ENCODE measurements around the gene SPHK2. TPM values are rescaled to one million over a fixed set of nuclear protein-coding genes. Genes with fewer than 3 reads are reported as not detected.

The SPHK2 gene
- total and polyA plus RNA-seq, 2 experiments from 2014 or later: 18.3 to 50.3 TPM

DNA sequence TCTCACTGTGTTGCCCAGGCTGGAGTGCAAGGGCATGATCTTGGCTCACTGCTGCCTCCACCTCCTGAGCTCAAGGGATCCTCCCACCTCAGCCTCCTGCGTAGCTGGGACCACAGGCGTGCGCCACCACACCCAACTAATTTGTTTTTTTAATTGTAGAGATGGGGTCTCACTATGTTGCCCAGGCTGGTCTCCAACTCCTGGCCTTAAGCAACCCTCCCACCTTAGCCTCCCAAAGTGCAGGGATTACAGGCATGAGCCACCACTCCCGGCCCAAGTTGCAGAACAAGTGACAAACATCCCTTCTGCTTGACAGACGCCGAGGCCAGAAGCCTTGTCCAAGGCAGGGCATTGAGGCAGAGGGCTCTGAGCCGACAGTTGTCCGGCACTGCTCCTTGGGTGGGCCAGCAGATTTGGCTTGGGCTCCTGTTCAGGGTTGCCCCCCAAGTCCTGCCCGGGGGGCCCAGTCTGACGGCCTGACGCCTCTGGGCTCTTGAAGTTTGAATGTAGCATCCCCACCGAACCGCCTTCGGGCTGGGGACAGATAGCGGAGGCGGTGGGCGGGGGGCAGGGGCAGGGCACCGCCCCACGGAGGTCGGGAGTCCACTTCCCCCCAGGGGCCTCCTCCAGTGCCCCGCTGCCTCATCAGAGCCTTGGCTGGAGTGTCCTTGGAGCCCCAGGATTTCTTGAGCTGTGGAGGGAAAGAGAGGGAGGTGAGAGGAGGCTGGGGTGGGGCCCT lies 18.5 kb upstream of the SPHK2 start:
- peaks cover 6% of the 10 kb centered on the region; the same call in 2 of the 3 replicates for H3K4me1 Mint-ChIP-seq
- H3K4me3 Mint-ChIP-seq: no peak overlapping the region
- DNase-seq (ENCODE audit: low spot score): no peak
- Histone ChIP-seq H3K4me1 (ENCODE audit: insufficient read depth) (no peaks in the 10 kb centered on the region), H3K27ac (ENCODE audit: low read depth) (no peak overlapping the region), H3F3A (replicated peaks; ENCODE audit: low read depth) (no peaks in the 10 kb centered on the region), H3K4me2 (no peak overlapping the region), H4K20me1 (replicated peaks; ENCODE audit: insufficient read depth) (no peaks in the 10 kb centered on the region), H3K4me3 (no peak overlapping the region), H3K36me3 (ENCODE audit: insufficient read depth) (no peaks in the 10 kb centered on the region), H2AFZ (no peak overlapping the region), H3K79me2 (replicated peaks; ENCODE audit: insufficient read depth) (no peaks in the 10 kb centered on the region), H3K9me2 (ENCODE audit: insufficient read depth) (no peaks in the 10 kb centered on the region), H3K27me3 (ENCODE audit: insufficient read depth) (no peaks in the 10 kb centered on the region)
- no peaks in the 10 kb centered on the region for H3K9me3 Mint-ChIP-seq
- peaks cover 9% of the 10 kb centered on the region for H3K27me3 Mint-ChIP-seq (ENCODE audit: insufficient read depth, low read depth, poor library complexity)
- no peak overlapping the region for H3K27ac Mint-ChIP-seq
- TF ChIP-seq ZNF331 (CRISPR knock-in tag; IDR thresholded peaks at IDR 0.05; ENCODE audit: low read depth) (no peak), CTCF (conservative IDR thresholded peaks at IDR 0.05; ENCODE audit: low read depth in 2 of 2) (no peak), POLR2AphosphoS5 (IDR thresholded peaks at IDR 0.05; ENCODE audit: low read depth) (no peak), CREB1 (CRISPR knock-in tag; IDR thresholded peaks at IDR 0.05; ENCODE audit: low read depth) (no peak), JUNB (IDR thresholded peaks at IDR 0.05; ENCODE audit: unreplicated experiment) (no peak), EZH2 (IDR thresholded peaks at IDR 0.05; ENCODE audit: low read depth, unreplicated experiment) (no peak), REST (IDR thresholded peaks at IDR 0.05; ENCODE audit: unreplicated experiment) (no peak), STAT1 (IDR thresholded peaks at IDR 0.05; ENCODE audit: unreplicated experiment) (no peak), NANOG (IDR thresholded peaks at IDR 0.05; ENCODE audit: borderline replicate concordance) (no peak), ZNF114 (CRISPR knock-in tag; IDR thresholded peaks at IDR 0.05) (no peak), EZH2phosphoT487 (IDR thresholded peaks at IDR 0.05; ENCODE audit: unreplicated experiment) (no peak)
- TF ChIP-seq, protein P1, sequence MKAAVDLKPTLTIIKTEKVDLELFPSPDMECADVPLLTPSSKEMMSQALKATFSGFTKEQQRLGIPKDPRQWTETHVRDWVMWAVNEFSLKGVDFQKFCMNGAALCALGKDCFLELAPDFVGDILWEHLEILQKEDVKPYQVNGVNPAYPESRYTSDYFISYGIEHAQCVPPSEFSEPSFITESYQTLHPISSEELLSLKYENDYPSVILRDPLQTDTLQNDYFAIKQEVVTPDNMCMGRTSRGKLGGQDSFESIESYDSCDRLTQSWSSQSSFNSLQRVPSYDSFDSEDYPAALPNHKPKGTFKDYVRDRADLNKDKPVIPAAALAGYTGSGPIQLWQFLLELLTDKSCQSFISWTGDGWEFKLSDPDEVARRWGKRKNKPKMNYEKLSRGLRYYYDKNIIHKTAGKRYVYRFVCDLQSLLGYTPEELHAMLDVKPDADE (IDR thresholded peaks at IDR 0.05): no peak
- TF ChIP-seq, protein P2, sequence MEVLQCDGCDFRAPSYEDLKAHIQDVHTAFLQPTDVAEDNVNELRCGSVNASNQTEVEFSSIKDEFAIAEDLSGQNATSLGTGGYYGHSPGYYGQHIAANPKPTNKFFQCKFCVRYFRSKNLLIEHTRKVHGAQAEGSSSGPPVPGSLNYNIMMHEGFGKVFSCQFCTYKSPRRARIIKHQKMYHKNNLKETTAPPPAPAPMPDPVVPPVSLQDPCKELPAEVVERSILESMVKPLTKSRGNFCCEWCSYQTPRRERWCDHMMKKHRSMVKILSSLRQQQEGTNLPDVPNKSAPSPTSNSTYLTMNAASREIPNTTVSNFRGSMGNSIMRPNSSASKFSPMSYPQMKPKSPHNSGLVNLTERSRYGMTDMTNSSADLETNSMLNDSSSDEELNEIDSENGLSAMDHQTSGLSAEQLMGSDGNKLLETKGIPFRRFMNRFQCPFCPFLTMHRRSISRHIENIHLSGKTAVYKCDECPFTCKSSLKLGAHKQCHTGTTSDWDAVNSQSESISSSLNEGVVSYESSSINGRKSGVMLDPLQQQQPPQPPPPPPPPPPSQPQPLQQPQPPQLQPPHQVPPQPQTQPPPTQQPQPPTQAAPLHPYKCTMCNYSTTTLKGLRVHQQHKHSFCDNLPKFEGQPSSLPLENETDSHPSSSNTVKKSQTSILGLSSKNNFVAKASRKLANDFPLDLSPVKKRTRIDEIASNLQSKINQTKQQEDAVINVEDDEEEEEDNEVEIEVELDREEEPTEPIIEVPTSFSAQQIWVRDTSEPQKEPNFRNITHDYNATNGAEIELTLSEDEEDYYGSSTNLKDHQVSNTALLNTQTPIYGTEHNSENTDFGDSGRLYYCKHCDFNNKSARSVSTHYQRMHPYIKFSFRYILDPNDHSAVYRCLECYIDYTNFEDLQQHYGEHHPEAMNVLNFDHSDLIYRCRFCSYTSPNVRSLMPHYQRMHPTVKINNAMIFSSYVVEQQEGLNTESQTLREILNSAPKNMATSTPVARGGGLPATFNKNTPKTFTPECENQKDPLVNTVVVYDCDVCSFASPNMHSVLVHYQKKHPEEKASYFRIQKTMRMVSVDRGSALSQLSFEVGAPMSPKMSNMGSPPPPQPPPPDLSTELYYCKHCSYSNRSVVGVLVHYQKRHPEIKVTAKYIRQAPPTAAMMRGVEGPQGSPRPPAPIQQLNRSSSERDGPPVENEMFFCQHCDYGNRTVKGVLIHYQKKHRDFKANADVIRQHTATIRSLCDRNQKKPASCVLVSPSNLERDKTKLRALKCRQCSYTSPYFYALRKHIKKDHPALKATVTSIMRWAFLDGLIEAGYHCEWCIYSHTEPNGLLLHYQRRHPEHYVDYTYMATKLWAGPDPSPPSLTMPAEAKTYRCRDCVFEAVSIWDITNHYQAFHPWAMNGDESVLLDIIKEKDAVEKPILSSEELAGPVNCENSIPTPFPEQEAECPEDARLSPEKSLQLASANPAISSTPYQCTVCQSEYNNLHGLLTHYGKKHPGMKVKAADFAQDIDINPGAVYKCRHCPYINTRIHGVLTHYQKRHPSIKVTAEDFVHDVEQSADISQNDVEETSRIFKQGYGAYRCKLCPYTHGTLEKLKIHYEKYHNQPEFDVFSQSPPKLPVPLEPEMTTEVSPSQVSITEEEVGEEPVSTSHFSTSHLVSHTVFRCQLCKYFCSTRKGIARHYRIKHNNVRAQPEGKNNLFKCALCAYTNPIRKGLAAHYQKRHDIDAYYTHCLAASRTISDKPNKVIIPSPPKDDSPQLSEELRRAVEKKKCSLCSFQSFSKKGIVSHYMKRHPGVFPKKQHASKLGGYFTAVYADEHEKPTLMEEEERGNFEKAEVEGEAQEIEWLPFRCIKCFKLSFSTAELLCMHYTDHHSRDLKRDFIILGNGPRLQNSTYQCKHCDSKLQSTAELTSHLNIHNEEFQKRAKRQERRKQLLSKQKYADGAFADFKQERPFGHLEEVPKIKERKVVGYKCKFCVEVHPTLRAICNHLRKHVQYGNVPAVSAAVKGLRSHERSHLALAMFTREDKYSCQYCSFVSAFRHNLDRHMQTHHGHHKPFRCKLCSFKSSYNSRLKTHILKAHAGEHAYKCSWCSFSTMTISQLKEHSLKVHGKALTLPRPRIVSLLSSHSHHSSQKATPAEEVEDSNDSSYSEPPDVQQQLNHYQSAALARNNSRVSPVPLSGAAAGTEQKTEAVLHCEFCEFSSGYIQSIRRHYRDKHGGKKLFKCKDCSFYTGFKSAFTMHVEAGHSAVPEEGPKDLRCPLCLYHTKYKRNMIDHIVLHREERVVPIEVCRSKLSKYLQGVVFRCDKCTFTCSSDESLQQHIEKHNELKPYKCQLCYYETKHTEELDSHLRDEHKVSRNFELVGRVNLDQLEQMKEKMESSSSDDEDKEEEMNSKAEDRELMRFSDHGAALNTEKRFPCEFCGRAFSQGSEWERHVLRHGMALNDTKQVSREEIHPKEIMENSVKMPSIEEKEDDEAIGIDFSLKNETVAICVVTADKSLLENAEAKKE (CRISPR knock-in tag; IDR thresholded peaks at IDR 0.05): no peak
- ATAC-seq: no peak
- H3K36me3 Mint-ChIP-seq (ENCODE audit: low read depth): no peaks in the 10 kb centered on the region; the same call in 2 of the 3 replicates

All from GM23338 (cell line).